Measurements from ENCODE around the gene ACOT7. TPM values are rescaled to one million over a fixed set of nuclear protein-coding genes. Genes with fewer than 3 reads are reported as not detected.
A peak's percentile ranks its signal among the peaks of the same experiment; 100 is the strongest.
"Not testable (repeated sequence)": the region's sequence is repeated elsewhere in the genome, so short reads cannot be mapped to it uniquely, and the experiment has no call there.

Gene ACOT7
- total RNA-seq, 2 experiments from 2014 or later = 5.3 to 5.4 TPM

- TF ChIP-seq CTCF (IDR thresholded peaks at IDR 0.05) = no peak
- intact Hi-C loops (cut with DNase I, micrococcal nuclease) = no loop called here
- no peaks in the 10 kb centered on the region for H3K27me3 ChIP-seq (ENCODE audit: control insufficient read depth in 1 of 2, insufficient read depth in 2 of 2, low read length in 2 of 2)
- H3K4me1 ChIP-seq (ENCODE audit: insufficient read depth, low read length) = peaks cover 37% of the 10 kb centered on the region
- no peaks in the 10 kb centered on the region for H3K9me3 Mint-ChIP-seq
- DNase-seq = no peak
- no peak overlapping the region for H3K27ac ChIP-seq (ENCODE audit: low read depth in 1 of 2, low read length in 2 of 2)
- ChIA-PET CTCF (no interaction called here), POLR2A (interaction anchor here (1.1 kb wide), 1 partner anchor 19 kb away, joined by 4 read pairs; no protein-coding TSS in a partner anchor)
- H3K36me3 ChIP-seq (ENCODE audit: insufficient read depth, low read length) = no peaks in the 10 kb centered on the region
- H3K4me1 Mint-ChIP-seq (ENCODE audit: low read depth) = peaks cover 25% of the 10 kb centered on the region
- ATAC-seq (ENCODE audit: poor library complexity) = no peak
- no peak overlapping the region for H3K4me3 Mint-ChIP-seq
- peaks cover 4% of the 10 kb centered on the region for H3K36me3 Mint-ChIP-seq (ENCODE audit: low read depth)
- peaks cover 0 to 14% of the 10 kb centered on the region in 2 experiments for H3K9me3 ChIP-seq (ENCODE audit: control insufficient read depth in 1 of 2, insufficient read depth in 1 of 2, low read length in 2 of 2)
- no peak overlapping the region for H3K4me3 ChIP-seq (ENCODE audit: low read length)
- no peaks in the 10 kb centered on the region for H3K27me3 Mint-ChIP-seq
- no peak overlapping the region for H3K27ac Mint-ChIP-seq
Measured at GRCh38 chr1:6367381-6368012, 26.1 kb downstream of the ACOT7 start.

- intact Hi-C loops (cut with DNase I, micrococcal nuclease) = loop anchor here in 1 of 2 experiments (2.0 kb wide), 1 partner anchor 16 kb away; no protein-coding TSS in a partner anchor
- ATAC-seq (ENCODE audit: poor library complexity) (peak; percentile 97), DNase-seq (peak in 12 of 14 experiments; percentile 27 to 85 (median 57))
- Histone ChIP-seq H3K27ac (ENCODE audit: low read depth in 1 of 2, low read length in 2 of 2) (no peak overlapping the region), H3K4me1 (ENCODE audit: insufficient read depth, low read length) (peaks cover 48% of the 10 kb centered on the region), H3K36me3 (ENCODE audit: insufficient read depth, low read length) (no peaks in the 10 kb centered on the region), H3K27me3 (ENCODE audit: control insufficient read depth in 1 of 2, insufficient read depth in 2 of 2, low read length in 2 of 2) (no peaks in the 10 kb centered on the region), H3K4me3 (ENCODE audit: low read length) (no peak overlapping the region), H3K9me3 (ENCODE audit: control insufficient read depth in 1 of 2, insufficient read depth in 1 of 2, low read length in 2 of 2) (peaks cover 0 to 14% of the 10 kb centered on the region in 2 experiments)
- ChIA-PET CTCF (no interaction called here), POLR2A (no interaction called here)
- H3K36me3 Mint-ChIP-seq (ENCODE audit: low read depth) = peaks cover 4% of the 10 kb centered on the region
- H3K4me3 Mint-ChIP-seq = peak overlapping the region; percentile 78
- H3K4me1 Mint-ChIP-seq (ENCODE audit: low read depth) = peaks cover 39% of the 10 kb centered on the region
- no peak for TF ChIP-seq CTCF (IDR thresholded peaks at IDR 0.05)
- H3K9me3 Mint-ChIP-seq = no peaks in the 10 kb centered on the region
- peak overlapping the region; percentile 88 for H3K27ac Mint-ChIP-seq
- H3K27me3 Mint-ChIP-seq = no peaks in the 10 kb centered on the region
Measured at GRCh38 chr1:6365047-6365446, 28.5 kb downstream of the ACOT7 start.

- H3K4me3 ChIP-seq (ENCODE audit: low read length); intact Hi-C loops (cut with DNase I, micrococcal nuclease); H3K27ac ChIP-seq (ENCODE audit: low read depth in 1 of 2, low read length in 2 of 2); H3K27me3 ChIP-seq (ENCODE audit: control insufficient read depth in 1 of 2, insufficient read depth in 2 of 2, low read length in 2 of 2); ATAC-seq (ENCODE audit: poor library complexity); H3K9me3 Mint-ChIP-seq; H3K36me3 Mint-ChIP-seq (ENCODE audit: low read depth); H3K36me3 ChIP-seq (ENCODE audit: insufficient read depth, low read length); H3K27me3 Mint-ChIP-seq: not testable (repeated sequence)
- peak in 5 of 14 experiments; percentile 9 to 48 (median 29) for DNase-seq
- Mint-ChIP-seq H3K4me3 (peak overlapping the region; percentile 17), H3K4me1 (ENCODE audit: low read depth) (peaks cover 56% of the 10 kb centered on the region), H3K27ac (peak overlapping the region; percentile 61)
- CTCF ChIA-PET = interaction anchor here (1.2 to 2.3 kb wide), 3 partner anchors 33 to 60 kb away, joined by 3 to 7 read pairs (median 6); no protein-coding TSS in a partner anchor
- H3K9me3 ChIP-seq (ENCODE audit: control insufficient read depth in 1 of 2, insufficient read depth in 1 of 2, low read length in 2 of 2) = peaks cover 0 to 11% of the 10 kb centered on the region in 2 experiments
- POLR2A ChIA-PET = interaction anchor here (1.1 to 1.6 kb wide), 2 partner anchors 15 to 40 kb away, joined by 4 read pairs; no protein-coding TSS in a partner anchor
- H3K4me1 ChIP-seq (ENCODE audit: insufficient read depth, low read length) = peaks cover 65% of the 10 kb centered on the region
- peak; percentile 22 for TF ChIP-seq CTCF (IDR thresholded peaks at IDR 0.05)
Measured at GRCh38 chr1:6363085-6363884, 30.3 kb downstream of the ACOT7 start.

Measured in CD4-positive, alpha-beta T cell (primary cell).